ENCODE measurements around the gene HSPBP1.

HSPBP1 gene

GRCh38 chr19:55238030-55238429 is 41.9 kb downstream of the HSPBP1 start:
- TF ChIP-seq SPI1 (IDR thresholded peaks at IDR 0.05; ENCODE audit: borderline replicate concordance, low read depth) (no peak), POLR2AphosphoS5 (IDR thresholded peaks at IDR 0.05; ENCODE audit: low read depth) (no peak), CTCF (IDR thresholded peaks at IDR 0.05; ENCODE audit: insufficient read depth, low read length) (no peak), REST (IDR thresholded peaks at IDR 0.05; ENCODE audit: insufficient replicate concordance, low read depth) (no peak), GABPA (IDR thresholded peaks at IDR 0.05; ENCODE audit: low read depth) (no peak)
- no peak for DNase-seq (ENCODE audit: low read depth in 1 of 2, low spot score in 1 of 2)

DNA sequence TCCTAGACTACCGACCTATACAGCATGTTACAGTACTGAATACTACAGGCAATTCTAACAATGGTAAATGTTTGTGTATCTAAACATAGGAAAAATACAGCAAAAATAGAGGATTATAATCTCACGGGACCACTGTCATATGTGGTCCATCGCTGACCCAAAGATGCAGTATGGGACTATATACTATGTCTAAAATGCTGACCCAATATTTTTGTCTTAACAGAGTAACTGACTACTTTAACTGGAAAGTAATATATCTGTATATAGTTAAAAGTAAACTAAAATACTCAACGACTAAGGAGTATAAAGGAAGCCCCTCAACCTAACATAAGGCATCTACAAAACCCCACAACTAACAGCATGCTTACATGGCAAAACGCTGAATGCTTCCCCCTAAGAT is 46.9 kb downstream of the HSPBP1 start:
- DNase-seq (ENCODE audit: low read depth in 1 of 2, low spot score in 1 of 2) = no peak
- Histone ChIP-seq H3K27me3 (ENCODE audit: insufficient read depth, poor library complexity, severe bottlenecking) (no peaks in the 10 kb centered on the region), H3K27ac (replicated peaks) (no peak overlapping the region), H3K4me3 (replicated peaks; ENCODE audit: insufficient read depth, low read length) (no peak overlapping the region)
- TF ChIP-seq SPI1 (IDR thresholded peaks at IDR 0.05; ENCODE audit: borderline replicate concordance, low read depth) (no peak), GABPA (IDR thresholded peaks at IDR 0.05; ENCODE audit: low read depth) (no peak), REST (IDR thresholded peaks at IDR 0.05; ENCODE audit: insufficient replicate concordance, low read depth) (no peak), POLR2AphosphoS5 (IDR thresholded peaks at IDR 0.05; ENCODE audit: low read depth) (no peak), CTCF (IDR thresholded peaks at IDR 0.05; ENCODE audit: insufficient read depth, low read length) (no peak)

More at GRCh38 chr19:55238030-55238429, 41.9 kb downstream of the HSPBP1 start:
- no peak overlapping the region for H3K27ac ChIP-seq (replicated peaks)
- no peak overlapping the region for H3K4me3 ChIP-seq (replicated peaks; ENCODE audit: insufficient read depth, low read length)
- H3K27me3 ChIP-seq (ENCODE audit: insufficient read depth, poor library complexity, severe bottlenecking) = no peaks in the 10 kb centered on the region

- Histone ChIP-seq H3K27ac (replicated peaks) (no peak overlapping the region), H3K27me3 (ENCODE audit: insufficient read depth, poor library complexity, severe bottlenecking) (no peaks in the 10 kb centered on the region), H3K4me3 (replicated peaks; ENCODE audit: insufficient read depth, low read length) (no peak overlapping the region)
- DNase-seq (ENCODE audit: low read depth in 1 of 2, low spot score in 1 of 2) = no peak
- TF ChIP-seq POLR2AphosphoS5 (IDR thresholded peaks at IDR 0.05; ENCODE audit: low read depth) (no peak; the same call in 1 of the 2 replicates), SPI1 (IDR thresholded peaks at IDR 0.05; ENCODE audit: borderline replicate concordance, low read depth) (no peak), GABPA (IDR thresholded peaks at IDR 0.05; ENCODE audit: low read depth) (no peak), REST (IDR thresholded peaks at IDR 0.05; ENCODE audit: insufficient replicate concordance, low read depth) (no peak), CTCF (IDR thresholded peaks at IDR 0.05; ENCODE audit: insufficient read depth, low read length) (no peak)
Measured at GRCh38 chr19:55232286-55232602, 47.7 kb downstream of the HSPBP1 start.

Measured in HL-60 (cell line).